ENCODE results near the gene NEO1.
"Not testable (repeated sequence)": the region's sequence is repeated elsewhere in the genome, so short reads cannot be mapped to it uniquely, and the experiment has no call there.

Gene NEO1

DNA sequence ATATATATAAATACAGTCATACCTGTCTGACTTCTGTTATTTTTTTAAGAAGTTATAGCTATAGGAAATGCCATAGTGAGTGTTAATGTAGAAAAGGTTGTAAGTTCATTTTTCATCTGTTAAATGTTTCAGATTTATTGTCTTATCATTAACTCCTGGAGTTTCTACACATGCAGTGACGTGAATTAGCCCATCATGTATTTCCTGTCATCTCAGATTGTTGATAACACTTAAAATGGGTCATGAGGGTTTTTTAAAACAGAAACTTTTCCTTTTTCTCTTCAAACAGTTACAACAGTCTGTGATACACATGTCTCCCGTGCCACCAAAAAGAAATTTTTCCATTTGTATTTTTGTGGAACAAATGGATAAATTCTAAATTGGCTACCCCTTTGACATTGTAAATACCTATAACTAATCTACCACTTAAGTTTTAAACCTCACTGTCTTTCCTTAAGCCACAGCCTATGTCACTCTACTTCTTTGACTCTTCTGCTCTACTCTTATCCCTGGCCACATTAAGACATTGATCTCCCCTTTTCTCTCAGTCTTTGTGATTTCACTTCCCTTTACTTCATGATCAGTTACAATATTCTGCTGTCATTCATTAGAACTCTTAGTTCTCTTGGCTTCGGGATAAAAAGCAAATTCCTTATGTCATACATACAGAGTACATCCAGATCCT, 89.1 kb downstream of the NEO1 start:
- no peak for DNase-seq

- no peak for DNase-seq
Observed at GRCh38 chr15:73142802-73143762, 90.8 kb downstream of the NEO1 start.

GRCh38 chr15:73143763-73144155, 91.5 kb downstream of the NEO1 start:
- DNase-seq: no peak

DNA sequence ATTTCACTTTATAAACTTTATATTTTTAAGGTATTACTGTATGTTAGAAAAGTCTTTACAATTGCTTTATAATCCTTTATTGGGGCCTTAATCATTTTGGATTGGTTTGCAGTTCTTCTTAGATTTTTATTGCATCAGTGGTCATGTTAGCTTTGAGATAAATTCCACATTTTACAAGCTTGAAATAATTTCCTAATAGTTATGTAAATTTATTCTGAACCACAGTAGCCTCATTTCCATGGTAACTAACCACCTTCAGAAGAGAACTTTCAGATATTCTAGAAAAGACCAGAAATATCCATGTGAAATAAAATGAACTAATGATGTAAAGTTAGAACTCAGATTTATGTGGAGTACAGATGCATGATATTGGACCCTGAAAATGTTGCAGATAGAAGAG, 94.2 kb downstream of the NEO1 start:
- no peak for DNase-seq

DNA sequence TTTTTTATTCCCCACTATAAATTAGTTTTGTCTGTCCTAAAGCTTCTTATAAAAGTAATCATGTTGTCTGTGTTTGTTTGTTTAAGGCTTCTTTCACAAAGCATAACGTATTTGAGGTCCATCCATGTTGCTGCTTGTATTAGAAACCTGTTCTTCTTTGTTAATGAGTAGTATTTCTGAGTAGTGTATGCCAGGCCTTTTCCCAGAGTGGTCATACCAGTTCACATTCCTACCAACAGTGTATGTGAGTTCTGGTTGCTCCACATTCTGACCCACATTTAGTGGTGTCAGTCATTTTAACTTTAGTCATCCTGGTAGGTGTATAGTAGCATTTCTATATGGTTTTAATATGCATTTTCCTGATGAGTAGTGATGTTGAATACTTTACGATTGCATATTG, 98.6 kb downstream of the NEO1 start:
- no peak for DNase-seq

- no peak for DNase-seq
Observed at GRCh38 chr15:73153024-73153423, 100.8 kb downstream of the NEO1 start.

DNA sequence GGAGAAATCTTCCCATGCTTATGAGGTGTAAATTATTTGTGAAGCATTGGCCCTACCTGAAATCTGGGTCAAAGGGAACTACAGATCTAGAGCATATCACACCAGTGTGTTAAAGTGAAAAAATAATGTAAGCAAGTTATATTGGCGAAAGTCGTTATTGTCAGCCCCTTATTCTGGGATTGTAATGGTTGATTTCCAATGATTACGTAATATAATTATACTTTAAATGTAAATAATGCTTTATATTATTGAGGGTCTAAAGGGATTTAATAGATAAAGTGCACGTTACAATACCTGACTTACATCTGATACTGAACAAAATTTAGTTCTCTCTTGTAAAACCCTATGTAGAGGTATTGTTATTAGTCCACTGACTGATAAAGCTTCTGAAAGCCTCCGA, 101.2 kb downstream of the NEO1 start:
- DNase-seq: no peak

GRCh38 chr15:73156431-73157191, 104.3 kb downstream of the NEO1 start:
- no peak for DNase-seq

GRCh38 chr15:73161546-73161945, 109.3 kb downstream of the NEO1 start:
- no peak for DNase-seq

GRCh38 chr15:73165435-73165834, 113.2 kb downstream of the NEO1 start:
- no peak for DNase-seq

GRCh38 chr15:73165844-73166243, 113.6 kb downstream of the NEO1 start:
- no peak for DNase-seq

- DNase-seq: not testable (repeated sequence)
Observed at GRCh38 chr15:73166711-73167110, 114.4 kb downstream of the NEO1 start.

GRCh38 chr15:73168487-73168886, 116.2 kb downstream of the NEO1 start:
- no peak for DNase-seq

DNA sequence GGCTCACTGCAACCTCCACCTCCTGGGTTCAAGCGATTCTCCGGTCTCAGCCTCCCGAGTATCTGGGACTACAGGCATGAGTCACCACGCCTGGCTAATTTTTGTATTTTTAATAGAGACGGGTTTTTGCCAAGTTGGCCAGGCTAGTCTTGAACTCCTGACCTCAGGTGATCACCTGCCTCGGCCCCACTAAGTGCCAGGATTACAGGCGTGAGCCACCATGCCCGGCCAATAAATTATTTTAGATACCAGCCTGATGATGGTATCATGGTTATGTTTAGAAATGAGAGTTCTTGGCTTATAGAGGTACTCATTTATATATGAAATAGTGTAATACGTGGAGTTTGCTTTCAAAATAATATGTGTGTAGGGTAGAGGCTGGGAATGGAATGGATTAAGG, 119.4 kb downstream of the NEO1 start:
- no peak for DNase-seq

DNA sequence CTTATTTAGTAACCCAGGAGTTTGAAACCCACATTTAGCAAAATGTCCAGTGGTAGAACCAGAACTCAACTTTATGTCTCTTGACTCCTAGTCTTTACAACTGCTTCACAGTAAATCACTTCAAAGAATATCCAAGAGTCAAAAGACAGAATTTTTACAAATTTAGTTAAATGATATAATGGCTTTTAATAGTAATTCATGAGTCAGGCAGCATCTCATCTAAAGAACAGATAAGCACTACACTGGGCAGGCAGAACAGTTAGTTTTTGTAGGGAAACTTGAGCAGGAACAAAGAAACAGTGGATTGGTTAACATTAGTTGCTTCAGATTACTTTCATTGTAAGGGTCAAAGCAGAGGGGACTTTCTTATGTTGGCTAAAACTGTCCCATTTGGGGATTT, 120.2 kb downstream of the NEO1 start:
- DNase-seq: no peak

- no peak for DNase-seq
Observed at GRCh38 chr15:73174171-73174570, 121.9 kb downstream of the NEO1 start.

GRCh38 chr15:73175382-73175781, 123.1 kb downstream of the NEO1 start:
- DNase-seq: no peak

DNA sequence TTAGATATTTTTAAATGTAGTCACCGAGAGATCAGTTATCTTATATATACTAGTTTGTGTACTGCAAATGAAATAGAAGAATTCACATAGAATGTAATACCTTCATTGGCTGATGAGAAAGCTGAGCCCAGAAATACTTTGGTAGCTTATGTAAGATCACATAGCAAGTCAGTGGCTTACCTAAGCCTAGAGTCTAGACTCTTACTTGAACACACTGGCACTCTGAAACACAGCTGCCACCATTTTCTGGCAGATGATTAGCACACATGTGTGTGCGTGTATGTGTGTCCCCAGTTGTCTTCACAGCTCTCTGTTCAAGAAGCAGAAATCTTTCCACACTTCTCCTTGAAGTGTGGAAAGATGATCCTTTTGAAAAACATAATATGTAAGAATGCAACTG, 124.3 kb downstream of the NEO1 start:
- no peak for DNase-seq

GRCh38 chr15:73183071-73183470, 130.8 kb downstream of the NEO1 start:
- no peak for DNase-seq

DNA sequence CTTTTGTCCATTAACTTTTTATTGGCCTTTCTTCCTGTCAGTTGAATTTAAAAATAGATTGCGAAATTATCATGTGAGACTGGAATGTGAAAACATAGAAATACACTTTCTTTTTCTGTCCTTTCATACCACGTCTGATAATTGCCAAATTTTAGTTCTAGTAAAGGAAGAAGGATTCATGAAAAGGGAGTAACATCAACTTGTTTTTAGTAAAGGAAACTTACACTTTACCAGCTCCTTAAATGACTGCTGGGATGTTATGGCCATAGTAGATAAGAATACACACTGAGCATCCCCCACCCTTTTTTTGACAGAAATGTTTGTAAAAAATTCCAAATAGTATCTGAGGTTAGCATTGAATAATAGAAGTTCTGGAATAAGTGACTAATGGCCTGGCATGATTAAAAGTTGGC, 137.9 kb downstream of the NEO1 start:
- no peak for DNase-seq

- no peak for DNase-seq
Observed at GRCh38 chr15:73195166-73195565, 142.9 kb downstream of the NEO1 start.

DNA sequence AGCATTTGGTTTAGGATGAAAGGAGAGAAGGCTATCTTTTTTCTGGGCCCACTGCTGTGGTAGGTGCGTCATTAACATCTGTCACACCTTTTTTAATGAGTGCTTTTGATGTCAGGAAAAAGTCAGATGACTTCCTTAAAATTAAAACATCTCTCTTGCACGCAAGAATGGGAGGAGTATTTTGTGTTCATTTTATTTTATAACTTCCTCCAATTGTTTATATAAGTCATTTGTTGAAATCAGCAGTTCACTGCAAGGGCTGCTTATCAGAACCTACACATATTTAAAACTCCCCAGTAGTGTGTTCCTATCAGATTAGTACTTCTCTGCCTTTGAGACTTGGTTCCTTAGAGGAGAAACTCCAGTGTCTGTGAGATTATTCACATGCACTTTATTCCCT, 143.8 kb downstream of the NEO1 start:
- DNase-seq: no peak

DNA sequence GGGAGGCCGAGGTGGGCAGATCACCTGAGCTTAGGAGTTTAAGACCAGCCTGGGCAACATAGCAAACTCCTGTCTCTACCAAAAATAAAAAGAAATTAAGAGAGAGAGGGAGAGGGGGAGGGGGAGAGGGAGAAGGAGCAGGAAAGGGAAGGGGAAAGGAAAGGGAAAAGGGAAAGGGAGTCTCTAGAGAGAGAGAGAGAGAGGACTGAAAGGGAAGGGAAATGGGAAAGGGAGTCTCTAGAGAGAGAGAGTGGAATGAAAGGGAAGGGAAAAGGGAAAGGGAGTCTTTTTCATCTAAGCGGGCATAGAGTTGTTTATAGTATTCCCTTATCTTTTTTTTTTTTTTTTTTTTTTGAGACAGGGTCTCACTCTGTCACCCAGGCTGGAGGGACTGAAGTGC, 148.1 kb downstream of the NEO1 start:
- DNase-seq: no peak
